ENCODE results near the gene IQGAP2.

GRCh38 chr5:76643371-76643770 lies 240.3 kb downstream of the IQGAP2 start:
- TF ChIP-seq CTCF (IDR thresholded peaks at IDR 0.05) (no peak), EZH2 (IDR thresholded peaks at IDR 0.05; ENCODE audit: borderline replicate concordance, insufficient read depth, low read depth, low read length, poor library complexity, severe bottlenecking) (no peak)
